ENCODE data around the gene RAB7A.

GRCh38 chr3:128693696-128694095, 32.3 kb upstream of the RAB7A start:
- TF ChIP-seq CTCF (IDR thresholded peaks at IDR 0.05): no peak
- TF ChIP-seq POLR2A (IDR thresholded peaks at IDR 0.05): no peak
